ENCODE results near the gene EXOC6B.

Gene EXOC6B

GRCh38 chr2:72349016-72349415 lies 476.8 kb downstream of the EXOC6B start:
- Histone ChIP-seq H3K9ac (ENCODE audit: low read length) (no peak overlapping the region), H3K4ac (ENCODE audit: low read depth, low read length) (no peak overlapping the region), H3K79me2 (ENCODE audit: control insufficient read depth, insufficient read depth, low read length) (no peaks in the 10 kb centered on the region), H3K18ac (ENCODE audit: low read length) (no peak overlapping the region), H2AK5ac (ENCODE audit: low read length) (no peak overlapping the region), H3K36me3 (ENCODE audit: control insufficient read depth, insufficient read depth, low read length) (no peaks in the 10 kb centered on the region), H3K27me3 (ENCODE audit: insufficient read depth, low read length, poor library complexity) (no peaks in the 10 kb centered on the region), H3K4me2 (ENCODE audit: low read length) (no peak overlapping the region), H3K79me1 (ENCODE audit: low read length) (no peaks in the 10 kb centered on the region), H2BK5ac (ENCODE audit: low read length) (no peak overlapping the region), H3K23ac (ENCODE audit: low read length) (no peak overlapping the region), H2BK15ac (replicated peaks; ENCODE audit: low read depth) (no peak overlapping the region), H3K27ac (ENCODE audit: low read depth, low read length) (no peak overlapping the region), H4K5ac (ENCODE audit: low read length) (no peak overlapping the region), H3K56ac (ENCODE audit: low read length) (no peak overlapping the region), H2BK120ac (ENCODE audit: low read depth, low read length) (no peak overlapping the region), H3K4me3 (ENCODE audit: low read length) (no peak overlapping the region), H3K4me1 (ENCODE audit: control insufficient read depth, low read depth, low read length) (peaks cover 4% of the 10 kb centered on the region), H4K8ac (ENCODE audit: low read depth, low read length) (no peak overlapping the region)
- no peak for DNase-seq
- no CpG with 5 or more reads among the region's 3 CpGs for WGBS (ENCODE audit: extremely low coverage, insufficient coverage, low lambda C conversion rate)

- Histone ChIP-seq H4K8ac (ENCODE audit: low read depth, low read length) (no peak overlapping the region), H2BK120ac (ENCODE audit: low read depth, low read length) (no peak overlapping the region), H3K27ac (ENCODE audit: low read depth, low read length) (no peak overlapping the region), H3K4me1 (ENCODE audit: control insufficient read depth, low read depth, low read length) (peaks cover 4% of the 10 kb centered on the region), H3K36me3 (ENCODE audit: control insufficient read depth, insufficient read depth, low read length) (no peaks in the 10 kb centered on the region), H4K5ac (ENCODE audit: low read length) (no peak overlapping the region), H2AK5ac (ENCODE audit: low read length) (no peak overlapping the region), H3K23ac (ENCODE audit: low read length) (no peak overlapping the region), H2BK15ac (replicated peaks; ENCODE audit: low read depth) (no peak overlapping the region), H3K4me2 (ENCODE audit: low read length) (no peak overlapping the region), H3K18ac (ENCODE audit: low read length) (no peak overlapping the region), H3K4me3 (ENCODE audit: low read length) (no peak overlapping the region), H2BK5ac (ENCODE audit: low read length) (no peak overlapping the region), H3K27me3 (ENCODE audit: insufficient read depth, low read length, poor library complexity) (no peaks in the 10 kb centered on the region), H3K56ac (ENCODE audit: low read length) (no peak overlapping the region), H3K4ac (ENCODE audit: low read depth, low read length) (no peak overlapping the region), H3K9ac (ENCODE audit: low read length) (no peak overlapping the region), H3K79me2 (ENCODE audit: control insufficient read depth, insufficient read depth, low read length) (no peaks in the 10 kb centered on the region), H3K79me1 (ENCODE audit: low read length) (no peaks in the 10 kb centered on the region)
- DNase-seq: no peak
- no CpG with 5 or more reads among the region's 1 CpG for WGBS (ENCODE audit: extremely low coverage, insufficient coverage, low lambda C conversion rate)
Observed at GRCh38 chr2:72347081-72347480, 478.8 kb downstream of the EXOC6B start.

GRCh38 chr2:72341639-72342038 lies 484.2 kb downstream of the EXOC6B start:
- Histone ChIP-seq H3K79me1 (ENCODE audit: low read length) (no peaks in the 10 kb centered on the region), H3K27ac (ENCODE audit: low read depth, low read length) (no peak overlapping the region), H3K18ac (ENCODE audit: low read length) (no peak overlapping the region), H3K4me3 (ENCODE audit: low read length) (no peak overlapping the region), H3K9ac (ENCODE audit: low read length) (no peak overlapping the region), H3K4me1 (ENCODE audit: control insufficient read depth, low read depth, low read length) (no peaks in the 10 kb centered on the region), H4K8ac (ENCODE audit: low read depth, low read length) (no peak overlapping the region), H2BK15ac (replicated peaks; ENCODE audit: low read depth) (no peak overlapping the region), H2BK5ac (ENCODE audit: low read length) (no peak overlapping the region), H3K23ac (ENCODE audit: low read length) (no peak overlapping the region), H3K4ac (ENCODE audit: low read depth, low read length) (no peak overlapping the region), H3K79me2 (ENCODE audit: control insufficient read depth, insufficient read depth, low read length) (no peaks in the 10 kb centered on the region), H3K4me2 (ENCODE audit: low read length) (no peak overlapping the region), H2BK120ac (ENCODE audit: low read depth, low read length) (no peak overlapping the region), H3K36me3 (ENCODE audit: control insufficient read depth, insufficient read depth, low read length) (no peaks in the 10 kb centered on the region), H2AK5ac (ENCODE audit: low read length) (no peak overlapping the region), H3K56ac (ENCODE audit: low read length) (no peak overlapping the region), H4K5ac (ENCODE audit: low read length) (no peak overlapping the region), H3K27me3 (ENCODE audit: insufficient read depth, low read length, poor library complexity) (no peaks in the 10 kb centered on the region)
- WGBS (ENCODE audit: extremely low coverage, insufficient coverage, low lambda C conversion rate): no CpG with 5 or more reads among the region's 1 CpG
- DNase-seq: no peak

GRCh38 chr2:72340665-72341064 lies 485.2 kb downstream of the EXOC6B start:
- Histone ChIP-seq H3K56ac (ENCODE audit: low read length) (no peak overlapping the region), H3K18ac (ENCODE audit: low read length) (no peak overlapping the region), H3K9ac (ENCODE audit: low read length) (no peak overlapping the region), H3K4me1 (ENCODE audit: control insufficient read depth, low read depth, low read length) (no peaks in the 10 kb centered on the region), H3K4ac (ENCODE audit: low read depth, low read length) (no peak overlapping the region), H4K8ac (ENCODE audit: low read depth, low read length) (no peak overlapping the region), H3K27ac (ENCODE audit: low read depth, low read length) (no peak overlapping the region), H2BK5ac (ENCODE audit: low read length) (no peak overlapping the region), H3K4me3 (ENCODE audit: low read length) (no peak overlapping the region), H3K79me2 (ENCODE audit: control insufficient read depth, insufficient read depth, low read length) (no peaks in the 10 kb centered on the region), H4K5ac (ENCODE audit: low read length) (no peak overlapping the region), H2BK15ac (replicated peaks; ENCODE audit: low read depth) (no peak overlapping the region), H3K27me3 (ENCODE audit: insufficient read depth, low read length, poor library complexity) (no peaks in the 10 kb centered on the region), H3K23ac (ENCODE audit: low read length) (no peak overlapping the region), H2AK5ac (ENCODE audit: low read length) (no peak overlapping the region), H3K79me1 (ENCODE audit: low read length) (no peaks in the 10 kb centered on the region), H3K36me3 (ENCODE audit: control insufficient read depth, insufficient read depth, low read length) (no peaks in the 10 kb centered on the region), H3K4me2 (ENCODE audit: low read length) (no peak overlapping the region), H2BK120ac (ENCODE audit: low read depth, low read length) (no peak overlapping the region)
- DNase-seq: peak; percentile 40
- WGBS (ENCODE audit: extremely low coverage, insufficient coverage, low lambda C conversion rate): no CpG with 5 or more reads among the region's 4 CpGs

GRCh38 chr2:72338076-72338475 lies 487.8 kb downstream of the EXOC6B start:
- Histone ChIP-seq H2BK15ac (replicated peaks; ENCODE audit: low read depth) (no peak overlapping the region), H3K18ac (ENCODE audit: low read length) (no peak overlapping the region), H3K79me1 (ENCODE audit: low read length) (no peaks in the 10 kb centered on the region), H4K8ac (ENCODE audit: low read depth, low read length) (no peak overlapping the region), H3K27ac (ENCODE audit: low read depth, low read length) (no peak overlapping the region), H4K5ac (ENCODE audit: low read length) (no peak overlapping the region), H2BK120ac (ENCODE audit: low read depth, low read length) (no peak overlapping the region), H3K27me3 (ENCODE audit: insufficient read depth, low read length, poor library complexity) (no peaks in the 10 kb centered on the region), H3K9ac (ENCODE audit: low read length) (no peak overlapping the region), H3K56ac (ENCODE audit: low read length) (no peak overlapping the region), H3K4me3 (ENCODE audit: low read length) (no peak overlapping the region), H3K36me3 (ENCODE audit: control insufficient read depth, insufficient read depth, low read length) (no peaks in the 10 kb centered on the region), H3K4me1 (ENCODE audit: control insufficient read depth, low read depth, low read length) (no peaks in the 10 kb centered on the region), H3K23ac (ENCODE audit: low read length) (no peak overlapping the region), H2BK5ac (ENCODE audit: low read length) (no peak overlapping the region), H3K4me2 (ENCODE audit: low read length) (no peak overlapping the region), H3K4ac (ENCODE audit: low read depth, low read length) (no peak overlapping the region), H2AK5ac (ENCODE audit: low read length) (no peak overlapping the region), H3K79me2 (ENCODE audit: control insufficient read depth, insufficient read depth, low read length) (no peaks in the 10 kb centered on the region)
- no peak for DNase-seq
- no CpG with 5 or more reads among the region's 1 CpG for WGBS (ENCODE audit: extremely low coverage, insufficient coverage, low lambda C conversion rate)

GRCh38 chr2:72332720-72333119 lies 493.1 kb downstream of the EXOC6B start:
- Histone ChIP-seq H3K9ac (ENCODE audit: low read length) (no peak overlapping the region), H3K79me1 (ENCODE audit: low read length) (no peaks in the 10 kb centered on the region), H3K4ac (ENCODE audit: low read depth, low read length) (no peak overlapping the region), H2BK15ac (replicated peaks; ENCODE audit: low read depth) (no peak overlapping the region), H3K23ac (ENCODE audit: low read length) (no peak overlapping the region), H3K4me2 (ENCODE audit: low read length) (no peak overlapping the region), H3K18ac (ENCODE audit: low read length) (no peak overlapping the region), H3K56ac (ENCODE audit: low read length) (no peak overlapping the region), H4K8ac (ENCODE audit: low read depth, low read length) (no peak overlapping the region), H3K4me3 (ENCODE audit: low read length) (no peak overlapping the region), H4K5ac (ENCODE audit: low read length) (no peak overlapping the region), H3K79me2 (ENCODE audit: control insufficient read depth, insufficient read depth, low read length) (no peaks in the 10 kb centered on the region), H2BK120ac (ENCODE audit: low read depth, low read length) (no peak overlapping the region), H3K36me3 (ENCODE audit: control insufficient read depth, insufficient read depth, low read length) (no peaks in the 10 kb centered on the region), H3K27ac (ENCODE audit: low read depth, low read length) (no peak overlapping the region), H2AK5ac (ENCODE audit: low read length) (no peak overlapping the region), H3K27me3 (ENCODE audit: insufficient read depth, low read length, poor library complexity) (no peaks in the 10 kb centered on the region), H2BK5ac (ENCODE audit: low read length) (no peak overlapping the region), H3K4me1 (ENCODE audit: control insufficient read depth, low read depth, low read length) (peaks cover 3% of the 10 kb centered on the region)
- DNase-seq: no peak
